Smooth muscle cell (in vitro differentiated cells): ENCODE measurements around the gene RANBP6. TPM values are rescaled to one million over a fixed set of nuclear protein-coding genes. Genes with fewer than 3 reads are reported as not detected.

Source experiments
- DNase-seq: peaks from one replicate; lab custom pipeline; 2025; ENCODE audit not compliant: unreplicated experiment; lab: John Stamatoyannopoulos, UW
- H2AFZ ChIP-seq: fragments of 200-600 bp; sonication (generic); 2 replicates; pipeline ENCODE4 v1.6.0; 2016; ENCODE audit warnings: antibody characterized with exemption, low read depth, mild to moderate bottlenecking
- H3F3A ChIP-seq: fragments of 200-600 bp; sonication (generic); 2 replicates; pipeline ENCODE4 v1.6.0; 2017; ENCODE audit warnings: antibody characterized with exemption, low read depth
- H3K27ac ChIP-seq: fragments of 200-600 bp; sonication (generic); 2 replicates; pipeline ENCODE4 v1.5.1; 2016; ENCODE audit warnings: low read depth, mild to moderate bottlenecking
- H3K27me3 ChIP-seq: fragments of 200-600 bp; sonication (generic); 2 replicates; pipeline ENCODE4 v1.6.1; 2016; ENCODE audit warnings: low read depth, mild to moderate bottlenecking
- H3K36me3 ChIP-seq: fragments of 200-600 bp; sonication (generic); 2 replicates; pipeline ENCODE4 v1.5.1; 2016; ENCODE audit warnings: low read depth
- H3K4me1 ChIP-seq: fragments of 200-600 bp; sonication (generic); 2 replicates; pipeline ENCODE4 v1.5.1; 2016; ENCODE audit warnings: low read depth
- H3K4me2 ChIP-seq: fragments of 200-600 bp; sonication (generic); 2 replicates; pipeline ENCODE4 v1.6.0; 2016; ENCODE audit warnings: mild to moderate bottlenecking
- H3K4me3 ChIP-seq: fragments of 200-600 bp; sonication (generic); 2 replicates; pipeline ENCODE4 v1.5.1; 2016; ENCODE audit warnings: mild to moderate bottlenecking
- H3K79me2 ChIP-seq: fragments of 200-600 bp; sonication (generic); 2 replicates; pipeline ENCODE4 v1.6.0; 2016; ENCODE audit warnings: low read depth, mild to moderate bottlenecking
- H3K9ac ChIP-seq: fragments of 200-600 bp; sonication (generic); 2 replicates; pipeline ENCODE4 v1.6.0; 2016; ENCODE audit warnings: low read depth
- H3K9me3 ChIP-seq: fragments of 200-600 bp; sonication (generic); replicated peaks from 2 replicates; pipeline ENCODE4 v1.5.1; 2016; ENCODE audit warnings: low read depth
- H4K20me1 ChIP-seq: fragments of 200-600 bp; sonication (generic); 2 replicates; pipeline ENCODE4 v1.6.0; 2016; ENCODE audit warnings: low read depth
- CTCF ChIP-seq: fragments of 200-600 bp; sonication (generic); IDR thresholded peaks from 2 replicates; pipeline ENCODE4 v1.5.1; 2017; ENCODE audit warnings: borderline replicate concordance, mild to moderate bottlenecking, antibody characterized with exemption; ENCODE audit not compliant: insufficient read depth, poor library complexity, severe bottlenecking
- WGBS: methylation state at CpG from one replicate; pipeline ENCODE4 v1.1.7; 2016; ENCODE audit warnings: low lambda C conversion rate; 5-methylcytosine and 5-hydroxymethylcytosine counted together
- polyA plus RNA-seq: library from polyadenylated mRNA; unstranded; fragments of >200 nt; fragmentation: Nextera tagmentation; extraction: Ambion mirVana; gene quantifications from 2 replicates; pipeline ENCODE4 v1.2.1, GENCODE V29; 2016
- total RNA-seq: library from RNA; depleted of rRNA; stranded (reverse); fragments of >200 nt; gene quantifications from 2 replicates; pipeline ENCODE4 v1.2.3, GENCODE V29; 2014

RANBP6 gene
- total and polyA plus RNA-seq, 2 experiments from 2014 or later = 14.1 to 41.9 TPM

GRCh38 chr9:6049798-6050197 lies 34.4 kb upstream of the RANBP6 start:
- Histone ChIP-seq H2AFZ (no peak overlapping the region), H3K9ac (no peak overlapping the region), H4K20me1 (no peaks in the 10 kb centered on the region), H3K4me2 (no peak overlapping the region), H3K4me1 (no peaks in the 10 kb centered on the region), H3K36me3 (no peaks in the 10 kb centered on the region), H3K9me3 (no peaks in the 10 kb centered on the region), H3K27me3 (peaks cover 4% of the 10 kb centered on the region), H3K27ac (no peak overlapping the region), H3F3A (no peaks in the 10 kb centered on the region), H3K4me3 (no peak overlapping the region), H3K79me2 (no peaks in the 10 kb centered on the region)
- peak; percentile 15 for TF ChIP-seq CTCF
- no peak for DNase-seq
- 96% methylated on average over 1 of the region's 1 CpG for WGBS

GRCh38 chr9:6048039-6048438 lies 32.6 kb upstream of the RANBP6 start:
- no peaks in the 10 kb centered on the region for H3K36me3 ChIP-seq
- no peaks in the 10 kb centered on the region for H3K79me2 ChIP-seq
- H3K27me3 ChIP-seq = peaks cover 4% of the 10 kb centered on the region
- no peaks in the 10 kb centered on the region for H4K20me1 ChIP-seq
- 89% methylated on average over 1 of the region's 1 CpG for WGBS
- no peak for TF ChIP-seq CTCF
- no peaks in the 10 kb centered on the region for H3F3A ChIP-seq
- H2AFZ ChIP-seq = no peak overlapping the region
- no peaks in the 10 kb centered on the region for H3K4me1 ChIP-seq
- no peak overlapping the region for H3K4me3 ChIP-seq
- no peak overlapping the region for H3K27ac ChIP-seq
- DNase-seq = no peak
- no peaks in the 10 kb centered on the region for H3K9me3 ChIP-seq
- H3K9ac ChIP-seq = no peak overlapping the region
- H3K4me2 ChIP-seq = no peak overlapping the region

- Histone ChIP-seq H3K27me3 (peaks cover 4% of the 10 kb centered on the region), H3K79me2 (no peaks in the 10 kb centered on the region), H3K4me3 (no peak overlapping the region), H3K4me1 (no peaks in the 10 kb centered on the region), H3K9ac (no peak overlapping the region), H4K20me1 (no peaks in the 10 kb centered on the region), H3K9me3 (no peaks in the 10 kb centered on the region), H3K36me3 (no peaks in the 10 kb centered on the region), H3K4me2 (no peak overlapping the region), H2AFZ (no peak overlapping the region), H3K27ac (no peak overlapping the region), H3F3A (no peaks in the 10 kb centered on the region)
- no peak for DNase-seq
- TF ChIP-seq CTCF = no peak
- 91% methylated on average over 4 of the region's 4 CpGs for WGBS
These were observed 31.6 kb upstream of the RANBP6 start for GRCh38 chr9:6047020-6047419.

GRCh38 chr9:6045364-6045763 lies 29.9 kb upstream of the RANBP6 start:
- no peak for DNase-seq
- Histone ChIP-seq H3K4me2 (no peak overlapping the region), H3K4me3 (no peak overlapping the region), H3K27ac (no peak overlapping the region), H4K20me1 (no peaks in the 10 kb centered on the region), H2AFZ (no peak overlapping the region), H3K79me2 (no peaks in the 10 kb centered on the region), H3K36me3 (no peaks in the 10 kb centered on the region), H3K9ac (no peak overlapping the region), H3K4me1 (no peaks in the 10 kb centered on the region), H3K9me3 (no peaks in the 10 kb centered on the region), H3F3A (no peaks in the 10 kb centered on the region), H3K27me3 (peaks cover 4% of the 10 kb centered on the region)
- 92% methylated on average over 4 of the region's 4 CpGs for WGBS
- no peak for TF ChIP-seq CTCF
